IMR-90 (cell line): ENCODE results near the gene SHC1.
"Not testable (repeated sequence)": the region's sequence is repeated elsewhere in the genome, so short reads cannot be mapped to it uniquely, and the experiment has no call there.

Source experiments
- CTCF ChIP-seq: conservative IDR thresholded peaks from 2 replicates; pipeline ENCODE4 v1.5.1; 2012; ENCODE audit warnings: mild to moderate bottlenecking, low read depth, low read length, improper control_type of control experiment
- MAZ ChIP-seq: IDR thresholded peaks from 2 replicates; pipeline ENCODE4 v1.6.1; 2012; ENCODE audit warnings: low read depth, mild to moderate bottlenecking, low read length, improper control_type of control experiment, moderate library complexity, borderline replicate concordance
- POLR2A ChIP-seq: IDR thresholded peaks from 2 replicates; pipeline ENCODE4 v1.6.1; 2012; ENCODE audit warnings: mild to moderate bottlenecking, low read depth, low read length
- RCOR1 ChIP-seq: IDR thresholded peaks from 2 replicates; pipeline ENCODE4 v1.6.1; 2012; ENCODE audit warnings: mild to moderate bottlenecking, low read length, improper control_type of control experiment; ENCODE audit not compliant: insufficient replicate concordance
- RFX5 ChIP-seq: IDR thresholded peaks from 2 replicates; pipeline ENCODE4 v1.8.0; 2012; ENCODE audit warnings: low read depth, mild to moderate bottlenecking, low read length, moderate library complexity
- SMC3 ChIP-seq: fragments of 150-350 bp; IDR thresholded peaks from 2 replicates; pipeline ENCODE4 v1.6.1; 2016; ENCODE audit warnings: low read depth, mild to moderate bottlenecking, antibody characterized with exemption, low read length, moderate library complexity
- TF ChIP-seq, protein P1 (sequence below): fragments of 150-350 bp; IDR thresholded peaks from 2 replicates; pipeline ENCODE4 v1.6.1; 2017; ENCODE audit warnings: mild to moderate bottlenecking, antibody characterized with exemption, low read length, low read depth

- TF ChIP-seq CTCF (peak; percentile 64), SMC3 (peak; percentile 47), MAZ (0 out of 2 replicates have a peak, but pooled peaks have one; percentile 21)
- not testable (repeated sequence) for TF ChIP-seq POLR2A, RCOR1, RFX5
- TF ChIP-seq, protein P1, sequence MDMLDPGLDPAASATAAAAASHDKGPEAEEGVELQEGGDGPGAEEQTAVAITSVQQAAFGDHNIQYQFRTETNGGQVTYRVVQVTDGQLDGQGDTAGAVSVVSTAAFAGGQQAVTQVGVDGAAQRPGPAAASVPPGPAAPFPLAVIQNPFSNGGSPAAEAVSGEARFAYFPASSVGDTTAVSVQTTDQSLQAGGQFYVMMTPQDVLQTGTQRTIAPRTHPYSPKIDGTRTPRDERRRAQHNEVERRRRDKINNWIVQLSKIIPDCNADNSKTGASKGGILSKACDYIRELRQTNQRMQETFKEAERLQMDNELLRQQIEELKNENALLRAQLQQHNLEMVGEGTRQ, result not testable (repeated sequence)
These were observed 24.9 kb upstream of the SHC1 start for GRCh38 chr1:154995301-154995983.
